NCI-H748 (cell line): ENCODE results near the gene ZNF200.
"Not testable (repeated sequence)": the region's sequence is repeated elsewhere in the genome, so short reads cannot be mapped to it uniquely, and the experiment has no call there.

Experiments
- DNase-seq: peaks from one replicate; lab custom pipeline; 2025; ENCODE audit not compliant: unreplicated experiment; lab: John Stamatoyannopoulos, UW

The ZNF200 gene, protein sequence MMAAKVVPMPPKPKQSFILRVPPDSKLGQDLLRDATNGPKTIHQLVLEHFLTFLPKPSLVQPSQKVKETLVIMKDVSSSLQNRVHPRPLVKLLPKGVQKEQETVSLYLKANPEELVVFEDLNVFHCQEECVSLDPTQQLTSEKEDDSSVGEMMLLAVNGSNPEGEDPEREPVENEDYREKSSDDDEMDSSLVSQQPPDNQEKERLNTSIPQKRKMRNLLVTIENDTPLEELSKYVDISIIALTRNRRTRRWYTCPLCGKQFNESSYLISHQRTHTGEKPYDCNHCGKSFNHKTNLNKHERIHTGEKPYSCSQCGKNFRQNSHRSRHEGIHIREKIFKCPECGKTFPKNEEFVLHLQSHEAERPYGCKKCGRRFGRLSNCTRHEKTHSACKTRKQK

DNA sequence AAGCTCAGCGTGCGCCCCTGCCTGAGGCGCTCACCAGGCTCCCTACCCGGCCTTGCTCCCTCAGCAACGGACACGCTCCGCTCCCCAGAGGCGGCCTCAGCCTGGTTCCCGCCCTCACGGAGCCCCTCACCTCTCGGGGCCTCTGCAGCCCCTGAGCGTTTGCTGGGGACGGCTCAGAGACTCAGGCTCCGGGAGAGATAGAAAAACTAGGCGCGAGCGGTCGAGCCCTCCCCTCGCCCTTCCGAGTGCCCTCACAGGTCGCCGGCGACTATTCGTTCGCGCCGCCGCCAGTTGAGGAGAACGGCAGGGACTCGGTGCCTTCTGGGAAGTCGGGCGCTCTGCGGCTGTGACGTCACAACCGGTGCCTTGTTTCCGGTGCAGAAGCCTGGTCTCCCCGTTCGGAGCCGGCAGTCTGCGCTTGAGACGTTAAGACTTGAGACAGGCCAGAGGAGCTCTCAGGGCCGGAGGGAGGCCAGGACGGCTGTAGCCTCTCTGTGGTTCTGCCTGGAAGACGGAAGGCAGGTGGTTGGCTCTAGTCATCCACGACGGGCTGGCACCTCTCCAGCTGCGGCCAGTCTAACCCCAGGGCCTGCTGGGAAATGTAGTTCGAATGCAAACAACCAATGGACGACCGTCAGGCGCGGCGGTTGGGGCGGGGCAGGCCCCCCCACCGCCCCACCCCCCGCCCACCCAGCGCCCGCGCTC, at the start of gene ZNF200:
ZNF200 (minus strand) TSS at position 302 of the 705 bp plus-strand sequence. CDS start 1,403 bp downstream, outside the sequence.
- peak; percentile 92 for DNase-seq

DNA sequence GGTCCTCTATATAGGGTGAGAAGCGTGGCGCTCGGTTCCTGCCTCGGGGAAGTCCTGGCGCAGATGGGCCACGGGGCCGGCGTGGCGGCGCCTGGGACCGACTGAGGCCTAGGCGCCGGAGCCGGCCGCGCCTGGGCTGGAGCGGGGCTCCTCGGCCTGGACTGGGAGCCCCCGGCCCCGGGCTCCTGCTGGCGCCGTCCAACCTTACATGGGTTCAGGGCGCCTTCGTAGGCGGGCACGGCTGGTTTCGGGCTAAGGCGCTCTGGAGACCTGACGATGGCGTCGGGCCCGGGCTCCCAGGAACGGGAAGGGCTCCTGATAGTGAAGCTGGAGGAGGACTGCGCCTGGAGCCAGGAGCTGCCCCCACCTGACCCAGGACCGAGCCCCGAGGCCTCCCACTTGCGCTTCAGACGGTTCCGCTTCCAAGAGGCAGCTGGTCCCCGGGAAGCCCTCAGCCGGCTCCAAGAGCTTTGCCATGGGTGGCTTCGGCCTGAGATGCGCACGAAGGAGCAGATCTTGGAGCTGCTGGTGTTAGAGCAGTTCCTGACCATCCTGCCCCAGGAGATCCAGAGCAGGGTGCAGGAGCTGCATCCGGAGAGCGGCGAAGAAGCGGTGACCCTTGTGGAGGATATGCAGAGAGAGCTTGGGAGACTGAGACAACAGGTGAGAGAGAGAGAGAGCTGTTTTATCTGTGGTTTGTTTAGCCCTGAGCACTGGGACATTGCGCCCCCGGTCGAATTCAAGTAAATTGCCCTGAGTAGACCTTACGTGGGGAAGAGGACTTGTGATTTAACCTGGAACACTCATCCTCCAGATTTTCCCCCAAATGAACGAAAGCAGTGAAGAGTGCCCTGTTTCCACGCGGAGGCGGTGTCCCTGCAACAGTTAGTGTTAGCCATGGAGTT, 48.8 kb upstream of the ZNF200 start:
- DNase-seq = peak; percentile 31

DNA sequence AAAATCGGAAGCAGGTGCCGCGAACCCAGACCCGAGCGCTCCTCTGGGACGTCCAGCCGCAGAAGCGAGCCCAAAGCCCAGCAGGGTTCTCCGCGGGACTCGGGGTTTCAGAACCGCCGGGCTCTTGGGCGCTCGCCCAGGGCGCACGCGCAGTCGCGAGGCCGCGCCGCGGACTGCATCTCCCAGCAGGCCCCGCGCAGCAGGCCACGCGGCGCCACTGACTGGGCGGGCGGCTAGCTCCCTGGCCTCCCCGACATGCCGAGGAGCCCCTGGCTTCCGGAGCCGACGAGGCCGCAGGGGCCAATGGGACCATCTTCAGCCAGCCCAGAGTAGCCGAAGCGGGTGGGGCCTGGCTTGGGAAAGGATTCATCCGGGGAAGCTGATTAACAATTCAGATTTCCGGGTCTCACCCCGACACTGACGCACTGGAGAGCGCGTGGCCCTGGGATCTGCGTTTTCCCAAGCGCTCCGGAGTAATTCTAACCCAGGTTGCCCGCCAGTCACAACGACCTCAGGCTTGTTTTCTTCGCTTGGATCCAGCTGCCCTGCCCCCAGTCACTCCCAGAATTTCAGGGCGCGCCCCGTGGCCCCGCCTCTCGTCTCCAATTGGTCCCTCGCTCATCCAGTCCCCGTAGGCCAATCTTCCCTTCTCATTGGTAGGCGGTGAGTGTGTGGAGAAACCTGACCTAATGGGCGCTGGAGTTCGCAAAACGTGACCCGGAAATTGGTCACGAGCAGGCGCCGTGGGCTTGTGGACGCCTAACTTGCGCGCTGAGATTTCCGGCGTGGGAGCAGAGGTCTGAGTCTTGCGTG, 48.0 kb upstream of the ZNF200 start, which contains the start of gene ZNF263:
ZNF263 (plus strand) TSS at position 762 of the 813 bp plus-strand sequence. CDS start 328 bp downstream, outside the sequence.
- DNase-seq = peak; percentile 96

DNA sequence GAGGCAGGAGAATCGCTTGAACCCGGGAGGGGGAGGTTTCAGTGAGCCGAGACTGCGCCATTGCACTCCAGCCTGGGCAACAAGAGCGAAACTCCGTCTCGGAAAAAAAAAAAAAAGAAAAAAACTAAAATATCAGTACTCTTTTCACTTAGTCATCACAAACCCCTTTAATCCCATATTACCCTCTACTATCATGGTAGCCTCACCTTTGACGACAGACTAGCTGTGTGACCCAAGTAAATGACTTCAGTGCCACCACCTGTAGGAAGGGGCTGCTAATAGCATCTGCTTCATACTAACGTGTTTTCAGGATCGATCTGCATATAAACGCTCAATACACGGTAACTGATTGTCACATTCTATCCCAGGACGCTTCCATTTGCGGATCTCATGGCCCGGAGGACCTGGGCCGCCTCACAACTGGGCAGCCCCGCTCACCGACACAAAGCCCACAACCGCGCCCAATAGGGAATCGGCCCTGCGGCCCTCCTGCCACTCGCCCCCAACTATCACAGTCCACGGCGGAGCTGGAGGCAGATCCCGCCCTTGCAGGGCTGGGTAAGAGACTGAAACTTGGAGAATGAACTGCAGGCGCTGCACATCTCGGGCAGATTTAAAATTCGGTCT, 47.3 kb upstream of the ZNF200 start:
- DNase-seq = peak; percentile 87

DNA sequence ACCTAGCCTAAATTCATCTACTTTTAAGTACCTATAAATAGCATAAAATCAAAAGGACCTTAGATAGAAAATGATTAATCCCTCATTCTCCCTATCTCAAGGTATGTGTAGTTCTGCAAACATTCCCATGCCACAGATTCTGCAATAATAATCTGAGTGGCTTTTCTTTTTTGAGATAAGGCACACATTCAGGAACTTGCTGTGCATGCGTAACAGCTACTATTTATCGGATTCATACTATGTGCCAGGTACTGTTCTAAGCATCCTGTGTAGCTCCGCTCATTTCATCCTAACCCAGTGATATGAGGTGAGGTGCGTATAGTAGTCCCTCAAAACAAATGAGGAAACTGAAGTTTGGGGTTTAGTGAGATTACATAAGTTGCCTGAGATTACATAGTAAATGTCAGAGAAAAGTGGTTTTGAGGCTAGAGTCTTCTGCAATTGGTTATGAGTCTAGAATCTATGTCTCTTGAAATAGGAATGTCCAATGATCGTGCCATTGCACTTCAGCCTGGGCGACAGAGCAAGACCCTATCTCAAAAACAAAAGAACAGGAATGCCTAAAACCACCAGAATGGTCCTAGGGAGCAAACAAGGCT, 46.4 kb upstream of the ZNF200 start:
- no peak for DNase-seq

DNA sequence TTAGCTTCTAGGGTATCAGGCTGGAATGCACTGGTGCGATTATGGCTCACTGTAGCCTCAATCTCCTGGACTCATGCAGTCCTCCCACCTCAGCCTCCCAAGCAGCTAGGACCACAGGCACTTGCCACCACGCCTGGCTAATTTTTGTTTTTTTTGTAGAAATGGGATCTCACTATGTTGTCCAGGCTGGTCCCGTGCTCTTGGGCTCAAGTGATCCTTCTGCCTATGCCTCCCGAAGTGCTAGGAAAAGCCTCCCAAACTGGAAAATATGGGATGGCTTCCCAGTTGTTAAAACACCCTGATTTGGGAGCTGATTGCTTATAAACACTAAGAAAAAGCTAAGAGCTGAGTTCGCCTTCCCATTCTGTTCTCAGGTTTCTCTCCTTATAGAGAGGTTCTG, 41.7 kb upstream of the ZNF200 start:
- no peak for DNase-seq

DNA sequence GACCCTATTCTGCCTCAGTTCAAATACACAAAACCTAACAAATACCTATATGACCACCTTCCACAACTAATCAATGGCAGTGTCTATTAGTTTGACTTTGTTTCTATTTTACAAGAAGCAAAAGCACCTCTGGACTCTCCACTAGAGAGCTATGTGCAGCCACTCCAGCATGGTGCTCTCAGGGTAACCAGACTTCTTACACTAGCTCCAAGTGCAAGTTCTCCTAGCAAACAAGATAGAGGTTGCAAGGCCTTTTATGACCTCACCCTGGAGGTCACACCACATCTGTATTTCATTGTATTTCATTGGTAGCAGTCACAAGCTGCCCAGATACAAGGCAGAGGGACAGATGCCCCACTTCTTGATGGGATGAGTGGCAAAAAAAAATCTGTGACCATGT, 40.0 kb upstream of the ZNF200 start:
- DNase-seq = no peak

DNA sequence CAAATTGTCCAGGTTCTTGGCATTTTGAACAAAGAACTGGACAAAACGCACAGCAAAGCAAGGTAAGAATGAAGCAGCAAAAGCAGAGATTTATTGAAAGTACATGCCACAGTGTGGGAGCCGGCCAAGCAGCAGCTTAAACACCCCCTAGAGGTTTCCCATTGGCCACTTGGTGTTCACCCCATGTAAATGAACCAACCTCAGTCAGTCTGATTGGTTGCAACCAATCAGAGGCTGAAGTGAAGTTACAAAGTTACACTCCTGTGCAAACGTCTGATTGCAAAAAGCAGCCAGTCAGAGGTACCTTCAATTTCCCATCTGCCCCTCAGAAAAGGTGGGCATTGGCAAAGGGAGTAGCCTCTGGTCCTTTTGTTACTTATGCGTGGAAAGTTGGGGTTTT, 39.5 kb upstream of the ZNF200 start:
- peak; percentile 53 for DNase-seq

DNA sequence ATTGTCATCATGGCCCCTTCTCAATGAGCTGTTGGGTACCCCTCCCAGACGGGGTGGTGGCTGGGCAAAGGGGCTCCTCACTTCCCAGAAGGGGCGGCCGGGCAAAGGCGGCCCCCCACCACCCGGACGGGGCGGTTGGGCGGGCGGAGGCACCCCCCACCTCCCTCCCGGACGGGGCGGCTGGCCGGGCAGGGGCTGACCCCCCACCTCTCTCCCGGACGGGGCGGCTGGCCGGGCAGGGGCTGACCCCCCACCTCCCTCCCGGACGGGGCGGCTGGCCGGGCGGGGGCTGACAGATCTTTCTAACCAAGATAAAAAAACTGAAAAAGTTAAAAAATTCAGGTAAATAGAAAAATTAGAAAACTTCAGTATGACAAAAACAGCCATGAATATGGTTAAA, 36.3 kb upstream of the ZNF200 start:
- DNase-seq = not testable (repeated sequence)

DNA sequence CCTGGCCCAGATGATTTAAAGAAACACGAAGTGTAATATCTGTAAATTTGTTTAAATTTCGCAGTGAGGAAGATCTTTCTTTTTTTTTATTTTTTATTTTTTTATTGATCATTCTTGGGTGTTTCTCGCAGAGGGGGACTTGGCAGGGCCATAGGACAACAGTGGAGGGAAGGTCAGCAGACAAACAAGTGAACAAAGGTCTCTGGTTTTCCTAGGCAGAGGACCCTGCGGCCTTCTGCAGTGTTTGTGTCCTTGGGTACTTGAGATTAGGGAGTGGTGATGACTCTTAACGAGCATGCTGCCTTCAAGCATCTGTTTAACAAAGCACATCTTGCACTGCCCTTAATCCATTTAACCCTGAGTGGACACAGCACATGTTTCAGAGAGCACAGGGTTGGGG, 35.8 kb upstream of the ZNF200 start:
- not testable (repeated sequence) for DNase-seq

DNA sequence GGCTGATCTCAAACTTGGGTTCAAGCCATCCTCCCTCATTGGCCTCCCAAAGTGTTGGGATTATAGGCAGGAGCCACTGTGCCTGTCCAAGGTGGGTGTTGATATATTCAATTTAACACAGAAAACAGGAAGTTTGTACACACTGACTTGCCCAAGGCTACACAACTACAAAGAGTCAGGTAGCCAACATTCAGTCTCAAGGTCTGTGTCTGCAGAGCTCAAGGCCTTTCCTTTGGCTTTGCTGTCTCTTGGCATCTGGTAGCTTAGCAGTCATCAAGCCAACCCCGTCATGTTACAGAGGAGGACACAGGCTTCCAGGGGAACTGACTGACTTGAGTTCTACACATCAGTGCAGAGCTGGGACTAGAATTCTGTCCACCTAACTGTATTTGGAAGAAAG, 33.3 kb upstream of the ZNF200 start:
- no peak for DNase-seq

DNA sequence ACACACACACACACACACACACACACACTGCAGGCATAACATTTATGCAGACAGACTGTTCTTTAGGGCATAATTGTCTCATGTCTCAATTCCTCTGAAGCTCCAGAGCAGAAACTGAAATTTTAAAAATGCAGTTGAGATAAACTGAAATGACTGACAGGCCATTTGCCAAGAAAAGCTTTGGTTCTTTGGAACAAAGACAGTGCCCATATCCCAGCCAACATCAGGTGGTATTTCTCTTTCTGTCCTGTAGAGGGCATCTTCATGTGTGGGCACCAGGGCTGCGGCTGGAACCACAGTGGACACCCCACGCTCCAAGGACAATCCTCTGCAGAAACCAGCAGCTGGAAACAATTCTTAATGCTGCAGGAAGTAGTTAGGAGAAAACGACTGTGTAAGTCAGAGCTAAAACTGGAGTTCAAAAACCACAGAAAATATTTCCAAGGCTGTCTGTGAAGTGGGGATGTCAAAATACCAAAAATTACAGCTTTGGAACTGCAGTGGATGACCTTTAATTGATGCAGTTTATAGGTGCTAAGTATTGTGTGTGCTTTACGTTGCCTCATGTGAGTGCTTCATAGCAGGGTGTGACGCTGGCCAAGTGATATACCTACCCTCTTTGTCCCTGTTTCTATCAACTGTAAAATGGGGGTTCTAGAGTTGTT, 32.0 kb upstream of the ZNF200 start:
- DNase-seq = peak; percentile 58

DNA sequence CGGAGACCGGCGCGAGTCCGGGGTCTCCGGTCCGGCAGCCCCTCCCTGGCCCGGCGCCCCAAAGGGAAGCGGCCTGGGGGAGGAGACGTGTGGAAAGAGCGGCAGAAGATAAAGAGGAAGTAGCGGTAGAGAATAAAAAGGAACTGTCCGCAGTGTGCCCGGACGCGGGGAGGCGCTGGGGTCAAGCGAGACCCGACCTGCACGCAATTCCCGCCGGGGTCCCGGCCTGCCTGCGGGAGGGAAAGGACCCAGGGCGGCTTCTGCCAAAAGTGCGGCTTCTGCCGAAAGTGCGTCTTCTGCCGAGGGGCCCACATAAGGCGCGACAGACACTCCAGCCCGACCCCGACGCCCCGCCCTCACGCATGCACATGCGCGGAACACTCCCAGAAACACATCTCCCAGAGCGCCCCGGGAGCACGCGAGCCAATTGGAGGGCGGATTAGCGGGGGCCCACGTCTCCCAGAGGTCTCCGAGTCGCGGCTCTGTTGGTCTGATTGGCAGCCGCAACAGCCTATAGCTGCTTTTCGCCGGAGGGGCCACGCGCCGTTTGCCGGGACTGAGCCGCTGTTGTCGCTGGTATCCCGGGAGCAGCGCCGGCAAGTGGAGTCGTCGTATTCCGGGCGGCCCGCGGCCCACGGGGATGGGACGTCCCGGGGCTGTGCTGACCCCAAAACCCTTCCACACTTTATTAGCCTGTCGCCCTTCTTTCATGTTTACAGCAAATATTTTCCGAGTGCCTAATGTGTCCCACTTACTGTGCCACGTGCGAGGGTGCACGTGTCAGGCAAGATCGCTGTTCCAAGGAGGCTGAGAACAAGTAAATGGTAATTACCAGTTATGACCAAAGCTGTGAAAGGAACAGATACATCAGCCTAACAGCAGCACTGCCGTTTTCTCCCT, 29.4 kb upstream of the ZNF200 start:
- peak; percentile 97 for DNase-seq

DNA sequence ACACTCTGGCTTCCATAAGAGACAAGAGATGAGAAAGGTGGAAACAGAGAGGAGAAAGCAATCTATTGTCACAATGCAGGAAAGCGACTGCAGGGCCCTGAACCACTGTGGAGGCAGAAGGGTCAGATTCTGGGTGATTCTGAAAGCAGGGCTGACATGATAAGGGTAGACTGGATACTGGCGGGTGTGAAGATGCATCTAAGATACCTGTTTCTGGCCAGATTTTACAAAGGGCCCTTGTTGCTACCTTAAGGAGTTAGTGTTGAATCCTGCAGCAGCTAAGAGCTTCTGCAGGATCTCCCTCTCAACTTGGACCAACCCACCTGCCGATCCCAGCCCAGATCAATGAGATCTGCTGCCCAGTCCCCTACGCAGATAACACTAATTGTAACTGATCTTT, 27.6 kb upstream of the ZNF200 start:
- no peak for DNase-seq

DNA sequence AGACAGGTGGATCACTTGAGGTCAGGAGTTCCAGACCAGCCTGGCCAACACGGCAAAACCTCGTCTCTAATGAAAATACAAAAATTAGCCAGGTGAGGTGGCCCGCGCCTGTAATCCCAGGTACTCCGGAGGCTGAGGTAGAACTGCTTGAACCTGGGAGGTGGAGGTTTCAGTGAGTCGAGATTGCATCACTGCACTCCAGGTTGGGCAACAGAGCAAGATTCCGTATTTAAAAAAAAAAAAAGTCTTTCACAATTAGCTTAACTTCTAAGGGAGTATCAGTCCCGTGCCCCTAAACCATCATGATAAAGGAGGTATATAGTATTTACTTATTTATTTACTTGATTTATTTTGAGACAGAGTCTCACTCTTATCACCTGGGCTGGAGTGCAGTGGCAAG, 24.9 kb upstream of the ZNF200 start:
- DNase-seq = no peak

DNA sequence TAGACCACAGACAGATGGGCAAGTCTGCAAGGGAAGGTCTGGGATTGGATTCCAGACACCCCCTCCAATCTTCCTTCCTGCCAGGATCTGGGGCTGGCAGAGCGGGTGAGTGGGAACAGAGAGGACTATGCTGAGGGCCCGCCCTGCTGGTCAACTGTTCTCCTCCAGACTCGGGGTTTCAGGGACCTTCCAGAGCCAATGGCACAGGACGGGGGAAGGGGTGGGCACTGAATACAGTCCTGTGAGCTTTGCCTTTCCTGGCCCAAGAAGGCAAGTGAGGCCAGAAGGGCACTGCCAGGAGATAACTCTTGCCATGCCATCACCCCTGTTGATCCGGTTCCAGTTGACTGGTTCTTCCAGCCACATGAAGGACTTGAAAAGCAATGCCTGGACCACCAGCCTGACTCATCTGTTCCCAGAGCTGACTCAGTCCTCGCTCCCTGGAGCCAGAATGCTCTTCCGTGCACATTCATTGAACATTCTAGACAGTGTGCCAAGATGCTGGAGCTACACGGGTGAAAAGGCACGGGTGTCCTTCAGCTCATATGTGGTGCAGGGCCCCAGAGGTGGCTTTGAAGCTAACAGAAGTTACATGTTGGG, 22.0 kb upstream of the ZNF200 start:
- no peak for DNase-seq

DNA sequence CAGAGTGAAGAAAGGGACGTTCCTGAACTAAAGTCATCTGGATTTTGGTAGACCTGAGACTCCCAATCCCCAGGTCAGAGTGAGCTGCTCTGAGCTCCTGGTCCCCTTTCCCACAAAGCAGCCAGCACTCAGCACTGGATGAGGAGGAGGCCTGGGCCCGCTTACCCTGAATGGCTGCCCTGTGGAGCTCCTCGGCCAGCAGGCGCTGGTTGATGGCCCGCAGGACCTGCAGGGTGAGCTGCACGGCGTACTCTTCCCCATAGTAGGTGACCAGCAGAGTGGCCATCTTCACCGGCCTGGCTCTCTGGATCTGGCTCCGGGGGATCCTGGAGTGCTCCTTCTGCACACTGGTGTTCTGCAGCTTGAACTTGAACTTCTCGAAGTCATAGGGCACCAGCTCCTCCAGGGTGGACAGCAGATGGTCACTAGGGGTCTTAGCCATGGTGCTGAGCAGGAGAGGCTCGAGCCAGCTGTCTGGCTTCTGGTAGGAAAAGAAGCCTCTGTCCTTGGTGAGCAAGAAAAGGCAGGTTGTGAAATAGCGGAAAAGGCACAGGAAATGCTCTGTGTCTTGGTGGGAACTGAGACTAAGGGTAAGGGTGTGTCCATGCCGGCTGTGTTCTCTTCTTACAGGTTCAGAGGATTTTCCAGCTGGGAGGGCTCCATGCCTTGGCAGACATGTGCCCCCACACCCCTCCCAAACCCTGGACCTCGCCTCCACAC, 21.3 kb upstream of the ZNF200 start, which contains the start of gene MEFV:
MEFV (minus strand) TSS at position 488 of the 720 bp plus-strand sequence; CDS start at position 442, 46 bp downstream.
- no peak for DNase-seq
